Stimulated activated CD4-positive, alpha-beta T cell treated with anti-CD3 and anti-CD28 coated beads, TNF-alpha, amount 100 ng/mL, for 1 hour (primary cell): ENCODE results near the gene XKRX.

Experiments used
- DNase-seq, 3 donors: peaks; one replicate each; pipeline ENCODE4 v3.0.0-alpha.2; 2020; ENCODE audit warnings: low read depth in 3 of 3, low spot score in 1 of 3

The XKRX gene

DNA sequence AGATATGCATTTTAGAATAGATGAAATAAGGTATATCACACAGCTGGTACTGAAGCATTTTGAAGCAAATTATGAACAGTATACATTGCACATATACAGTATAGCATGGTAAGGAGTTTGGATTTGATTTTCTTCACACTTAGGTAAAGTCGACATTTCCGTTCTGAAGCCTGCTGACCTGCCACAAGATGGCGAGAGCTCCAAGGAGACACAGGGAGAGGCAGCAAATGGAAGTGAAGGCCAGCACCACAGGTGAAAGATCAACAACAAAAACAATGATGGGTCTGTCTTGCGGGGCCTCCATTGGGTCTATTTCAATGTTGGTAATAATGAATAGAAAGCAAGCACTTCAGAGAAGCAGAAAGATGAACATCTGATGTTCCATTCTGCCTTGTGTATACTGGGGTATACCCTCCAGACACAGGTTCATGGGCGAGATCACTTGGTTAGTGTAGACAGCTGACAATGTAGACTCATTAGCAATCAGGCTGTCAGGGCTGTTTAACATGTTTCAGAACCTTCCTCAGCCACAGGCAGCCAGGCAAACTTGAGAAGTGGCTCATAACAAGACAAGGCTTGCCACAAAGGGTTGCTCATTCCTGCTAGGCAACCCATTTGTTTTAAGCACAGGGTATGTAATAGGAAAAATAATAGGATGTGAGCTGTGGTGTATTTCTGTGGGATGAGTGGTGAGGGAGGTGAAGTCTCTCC, 33.2 kb downstream of the XKRX start:
- no peak for DNase-seq

DNA sequence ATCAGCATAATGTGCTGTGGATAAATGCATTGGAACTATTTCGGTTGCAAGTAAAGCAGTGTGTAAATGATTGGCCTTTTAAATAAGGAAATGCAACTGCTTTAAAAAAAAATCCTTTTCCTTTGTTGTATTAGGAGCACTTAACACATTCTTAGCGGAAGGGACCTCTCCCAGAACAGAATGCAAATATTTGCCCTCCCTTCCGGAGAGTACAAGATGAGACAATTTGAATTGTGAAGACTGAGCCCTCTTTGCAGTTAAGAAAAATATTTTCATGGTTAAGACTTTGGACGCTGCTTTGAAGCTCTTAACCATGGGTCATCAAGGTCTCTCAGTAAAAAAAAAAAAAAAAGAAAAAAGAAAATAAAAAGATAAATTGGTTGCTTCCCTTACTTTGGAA, 45.1 kb downstream of the XKRX start:
- no peak for DNase-seq

DNA sequence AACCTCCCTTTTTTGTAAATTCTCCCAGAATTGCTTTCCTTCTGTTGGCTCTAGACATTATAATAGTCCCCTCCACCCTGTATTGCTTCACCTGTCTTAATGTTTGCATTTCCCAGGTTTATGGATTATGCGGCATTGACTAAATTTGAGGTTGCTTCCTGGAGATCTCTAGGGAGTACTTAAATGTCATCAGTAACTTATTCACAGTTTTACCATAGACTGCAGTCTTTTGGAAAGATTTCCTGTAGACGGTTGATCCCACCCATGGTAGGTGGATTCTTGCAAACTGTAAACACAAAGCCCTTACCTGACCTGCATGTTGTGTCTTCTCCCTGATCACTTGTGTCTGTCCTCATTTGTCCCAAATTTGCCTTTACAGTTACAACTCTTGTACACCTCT, 48.3 kb downstream of the XKRX start:
- no peak for DNase-seq

DNA sequence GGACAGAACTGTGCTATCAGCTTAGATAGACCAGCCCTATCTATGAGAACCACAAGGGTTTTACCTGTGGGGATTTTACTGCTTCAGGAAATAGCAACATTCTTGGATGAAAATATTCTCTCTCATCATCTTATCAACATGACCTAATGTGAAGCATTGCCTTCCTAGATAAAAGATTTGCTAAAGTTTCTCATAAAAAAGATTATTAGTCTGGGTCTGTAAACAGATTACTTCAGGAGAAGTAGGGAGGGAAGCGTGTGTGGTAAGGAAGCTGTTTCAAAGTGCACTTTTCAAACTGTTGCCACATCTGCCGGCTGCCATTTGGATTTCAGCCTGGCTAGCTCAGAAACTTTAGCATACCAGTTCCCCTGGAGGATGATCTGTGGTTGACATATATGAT, 54.4 kb downstream of the XKRX start, which contains the start of gene NOX1:
NOX1 (minus strand) TSS at position 35 of the 400 bp plus-strand sequence. CDS start 220 bp downstream, outside the sequence.
- no peak for DNase-seq

DNA sequence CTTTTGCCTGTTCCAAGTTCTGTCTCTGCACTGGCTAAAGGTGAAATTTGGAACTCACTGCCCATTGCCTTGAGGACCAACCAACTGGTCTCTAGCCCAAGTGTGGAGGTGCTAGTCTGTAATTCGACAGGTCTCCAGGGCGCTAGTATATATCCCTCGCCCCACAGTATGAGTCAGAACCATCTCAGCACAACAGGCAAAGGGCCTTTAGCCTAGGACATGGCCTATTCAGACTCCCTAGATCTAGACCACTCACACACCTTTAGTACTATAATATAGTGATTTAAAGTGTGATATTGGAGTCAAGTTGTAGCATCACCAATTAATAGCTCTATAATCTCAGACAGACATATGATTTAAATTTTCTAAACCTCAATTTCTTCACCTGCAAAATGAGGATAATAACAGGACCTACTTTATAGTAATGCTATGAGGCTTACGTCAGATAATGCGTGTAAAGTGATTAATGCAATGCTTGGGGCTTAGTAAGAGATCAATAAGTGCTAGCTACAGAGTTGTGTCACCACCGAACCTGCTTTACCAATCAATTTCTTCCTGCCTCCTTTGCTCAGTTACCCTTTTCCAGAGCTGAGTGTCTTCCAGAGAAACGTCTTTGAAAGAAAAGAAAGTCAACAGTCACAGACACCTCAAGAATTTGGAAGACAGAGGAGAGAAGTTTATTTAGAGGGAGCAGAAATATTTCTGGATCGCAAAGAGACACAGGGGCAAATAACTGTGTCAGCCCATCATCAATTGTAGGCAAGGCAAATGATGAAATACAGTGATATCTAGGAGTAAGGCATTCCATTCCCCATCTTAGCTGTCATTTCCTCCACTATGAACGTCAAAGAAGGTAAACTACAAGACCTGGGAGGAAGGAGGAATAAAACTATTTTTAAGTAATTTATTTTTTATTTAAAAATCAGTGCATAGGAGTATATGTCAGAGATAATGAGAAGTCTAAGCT, 56.8 kb downstream of the XKRX start:
- no peak for DNase-seq

DNA sequence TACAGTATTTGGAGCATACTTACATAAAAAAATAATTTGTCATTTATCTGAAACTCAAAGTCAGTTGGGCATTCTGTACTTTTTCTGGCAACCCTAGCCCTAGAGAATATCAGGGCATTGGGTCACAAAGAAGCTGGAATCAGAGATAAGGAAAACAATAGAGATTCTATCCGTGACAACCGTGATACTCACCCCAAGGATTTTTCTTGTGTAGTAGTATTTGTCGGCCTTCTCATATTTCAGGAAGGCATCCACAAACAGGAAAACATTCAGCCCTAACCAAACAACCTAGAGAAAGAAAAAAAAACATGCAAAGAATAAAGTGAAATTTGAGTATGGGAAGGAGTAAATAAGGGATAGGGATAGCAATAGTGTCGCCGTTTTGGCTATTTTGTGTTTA, 58.2 kb downstream of the XKRX start:
- no peak for DNase-seq

DNA sequence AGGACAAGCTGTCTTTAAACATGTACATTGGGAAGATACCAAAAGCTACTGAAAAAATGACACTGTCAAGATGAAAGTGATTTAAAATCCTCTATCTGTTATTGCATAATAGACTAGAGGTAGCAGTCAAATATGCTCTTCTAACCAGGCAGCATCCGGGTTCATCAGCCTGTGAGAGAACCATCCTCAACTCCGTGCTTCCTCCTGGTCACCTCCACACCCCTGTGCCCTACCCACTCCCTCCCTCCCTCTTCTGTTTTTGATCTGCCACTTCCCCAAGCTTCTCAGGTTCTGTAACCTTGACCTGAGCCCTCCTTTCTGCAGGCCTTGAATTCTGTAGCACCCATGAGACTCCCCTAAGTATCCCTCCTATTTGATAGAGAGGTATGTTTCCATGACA, 60.4 kb downstream of the XKRX start:
- DNase-seq = no peak

DNA sequence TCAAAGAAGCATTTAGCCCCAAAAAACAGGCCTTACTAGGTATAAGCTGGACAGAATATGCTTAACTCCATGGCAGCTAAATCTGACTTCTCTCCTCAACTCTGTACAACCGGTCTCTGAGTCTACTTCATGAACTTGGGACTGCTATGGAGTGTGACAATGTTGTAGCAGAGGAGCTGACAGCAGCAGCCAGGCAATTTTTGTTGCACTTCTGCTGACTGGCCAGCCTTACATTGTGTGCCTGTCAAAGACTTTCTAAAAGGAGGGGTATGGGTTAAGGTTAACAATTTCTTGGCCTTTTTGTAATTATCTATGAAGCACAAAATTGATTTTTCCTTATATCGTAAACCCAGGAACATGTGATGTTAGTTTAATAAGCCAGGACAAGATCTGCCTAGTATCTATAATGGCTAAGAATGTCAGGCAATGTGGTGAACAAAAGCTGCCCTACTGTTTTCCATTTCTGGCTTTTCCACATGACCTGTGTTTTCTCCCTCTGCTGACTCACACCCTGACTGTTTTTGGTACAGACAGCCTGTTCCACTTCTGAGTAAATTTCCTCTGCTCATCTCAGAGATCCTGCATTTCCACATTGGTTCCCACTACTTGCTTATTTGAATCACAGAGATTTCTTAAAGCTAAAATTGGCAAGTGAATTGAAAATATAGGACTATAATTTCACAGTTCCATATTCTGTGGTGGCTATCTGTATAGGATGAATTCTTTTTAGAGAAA, 63.9 kb downstream of the XKRX start:
- no peak for DNase-seq
